ENCODE results near the gene KRTAP5-11.

Gene KRTAP5-11

DNA sequence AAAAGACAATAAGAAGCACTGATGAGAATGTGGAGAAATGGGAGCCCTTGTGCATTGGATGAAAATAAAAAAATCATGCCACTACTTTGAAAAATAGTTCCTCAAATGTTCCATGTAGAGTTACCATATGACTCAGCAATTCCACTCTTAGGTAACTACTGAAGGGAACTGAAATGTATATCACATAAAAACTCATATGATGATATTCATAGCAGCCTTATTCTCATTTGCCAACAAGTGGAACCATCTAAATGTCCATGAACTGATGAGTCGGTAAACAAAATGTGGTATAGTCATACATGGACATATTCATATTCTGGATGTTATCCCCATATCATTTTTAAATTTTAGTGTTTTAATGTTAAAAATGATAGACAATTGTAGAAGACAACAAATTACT, 31.0 kb downstream of the KRTAP5-11 start:
- H3K23ac ChIP-seq (ENCODE audit: low read length): no peak overlapping the region
- no peak overlapping the region for H4K8ac ChIP-seq (ENCODE audit: low read depth, low read length)
- no peaks in the 10 kb centered on the region for H3K36me3 ChIP-seq (ENCODE audit: control insufficient read depth, insufficient read depth, low read length)
- no peak overlapping the region for H4K5ac ChIP-seq (ENCODE audit: low read length)
- H3K18ac ChIP-seq (ENCODE audit: low read length): no peak overlapping the region
- no peak overlapping the region for H3K27ac ChIP-seq (ENCODE audit: low read depth, low read length)
- WGBS (ENCODE audit: extremely low coverage, insufficient coverage, low lambda C conversion rate): no CpG with 5 or more reads among the region's 1 CpG
- no peaks in the 10 kb centered on the region for H3K79me2 ChIP-seq (ENCODE audit: control insufficient read depth, insufficient read depth, low read length)
- H3K4me1 ChIP-seq (ENCODE audit: control insufficient read depth, low read depth, low read length): no peaks in the 10 kb centered on the region
- no peak overlapping the region for H3K4me2 ChIP-seq (ENCODE audit: low read length)
- H3K9ac ChIP-seq (ENCODE audit: low read length): no peak overlapping the region
- no peaks in the 10 kb centered on the region for H3K79me1 ChIP-seq (ENCODE audit: low read length)
- H3K27me3 ChIP-seq (ENCODE audit: insufficient read depth, low read length, poor library complexity): no peaks in the 10 kb centered on the region
- H3K56ac ChIP-seq (ENCODE audit: low read length): no peak overlapping the region
- H2BK15ac ChIP-seq (replicated peaks; ENCODE audit: low read depth): no peak overlapping the region
- no peak overlapping the region for H3K4me3 ChIP-seq (ENCODE audit: low read length)
- DNase-seq: no peak
- H2BK120ac ChIP-seq (ENCODE audit: low read depth, low read length): no peak overlapping the region
- no peak overlapping the region for H2BK5ac ChIP-seq (ENCODE audit: low read length)
- no peak overlapping the region for H2AK5ac ChIP-seq (ENCODE audit: low read length)
- H3K4ac ChIP-seq (ENCODE audit: low read depth, low read length): no peak overlapping the region

DNA sequence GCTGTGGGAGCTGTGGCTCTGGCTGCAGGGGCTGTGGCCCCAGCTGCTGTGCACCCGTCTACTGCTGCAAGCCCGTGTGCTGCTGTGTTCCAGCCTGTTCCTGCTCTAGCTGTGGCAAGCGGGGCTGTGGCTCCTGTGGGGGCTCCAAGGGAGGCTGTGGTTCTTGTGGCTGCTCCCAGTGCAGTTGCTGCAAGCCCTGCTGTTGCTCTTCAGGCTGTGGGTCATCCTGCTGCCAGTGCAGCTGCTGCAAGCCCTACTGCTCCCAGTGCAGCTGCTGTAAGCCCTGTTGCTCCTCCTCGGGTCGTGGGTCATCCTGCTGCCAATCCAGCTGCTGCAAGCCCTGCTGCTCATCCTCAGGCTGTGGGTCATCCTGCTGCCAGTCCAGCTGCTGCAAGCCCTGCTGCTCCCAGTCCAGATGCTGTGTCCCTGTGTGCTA, 33.9 kb downstream of the KRTAP5-11 start:
- no peak overlapping the region for H2AK5ac ChIP-seq (ENCODE audit: low read length)
- H3K9ac ChIP-seq (ENCODE audit: low read length): no peak overlapping the region
- no peak overlapping the region for H3K4me3 ChIP-seq (ENCODE audit: low read length)
- H4K5ac ChIP-seq (ENCODE audit: low read length): no peak overlapping the region
- H4K8ac ChIP-seq (ENCODE audit: low read depth, low read length): no peak overlapping the region
- no peak overlapping the region for H3K23ac ChIP-seq (ENCODE audit: low read length)
- peaks cover 1% of the 10 kb centered on the region for H3K4me1 ChIP-seq (ENCODE audit: control insufficient read depth, low read depth, low read length)
- no CpG with 5 or more reads among the region's 5 CpGs for WGBS (ENCODE audit: extremely low coverage, insufficient coverage, low lambda C conversion rate)
- no peak overlapping the region for H2BK15ac ChIP-seq (replicated peaks; ENCODE audit: low read depth)
- H3K4me2 ChIP-seq (ENCODE audit: low read length): no peak overlapping the region
- no peak overlapping the region for H2BK120ac ChIP-seq (ENCODE audit: low read depth, low read length)
- H3K4ac ChIP-seq (ENCODE audit: low read depth, low read length): no peak overlapping the region
- no peak overlapping the region for H2BK5ac ChIP-seq (ENCODE audit: low read length)
- no peak for DNase-seq
- H3K18ac ChIP-seq (ENCODE audit: low read length): no peak overlapping the region
- no peaks in the 10 kb centered on the region for H3K36me3 ChIP-seq (ENCODE audit: control insufficient read depth, insufficient read depth, low read length)
- H3K79me1 ChIP-seq (ENCODE audit: low read length): no peaks in the 10 kb centered on the region
- no peaks in the 10 kb centered on the region for H3K79me2 ChIP-seq (ENCODE audit: control insufficient read depth, insufficient read depth, low read length)
- no peak overlapping the region for H3K56ac ChIP-seq (ENCODE audit: low read length)
- no peak overlapping the region for H3K27ac ChIP-seq (ENCODE audit: low read depth, low read length)
- no peaks in the 10 kb centered on the region for H3K27me3 ChIP-seq (ENCODE audit: insufficient read depth, low read length, poor library complexity)

GRCh38 chr11:71548120-71548519, 34.6 kb downstream of the KRTAP5-11 start, which contains the start of gene KRTAP5-9:
Gene KRTAP5-9 (plus strand): TSS chr11:71548420. CDS start chr11:71548658, 238 bp downstream.
- H2BK15ac ChIP-seq (replicated peaks; ENCODE audit: low read depth): no peak within 1 kb of the TSS
- no peak within 1 kb of the TSS for H2BK5ac ChIP-seq (ENCODE audit: low read length)
- H3K36me3 ChIP-seq (ENCODE audit: control insufficient read depth, insufficient read depth, low read length): no peaks in the 10 kb centered on the region
- H4K8ac ChIP-seq (ENCODE audit: low read depth, low read length): no peak within 1 kb of the TSS
- no peaks in the 10 kb centered on the region for H3K79me2 ChIP-seq (ENCODE audit: control insufficient read depth, insufficient read depth, low read length)
- no peak within 1 kb of the TSS for H2BK120ac ChIP-seq (ENCODE audit: low read depth, low read length)
- H3K4me1 ChIP-seq (ENCODE audit: control insufficient read depth, low read depth, low read length): peaks cover 1% of the 10 kb centered on the region
- no peak within 1 kb of the TSS for H3K4ac ChIP-seq (ENCODE audit: low read depth, low read length)
- H3K9ac ChIP-seq (ENCODE audit: low read length): no peak within 1 kb of the TSS
- H3K56ac ChIP-seq (ENCODE audit: low read length): no peak within 1 kb of the TSS
- no peak within 1 kb of the TSS for H4K5ac ChIP-seq (ENCODE audit: low read length)
- H3K27ac ChIP-seq (ENCODE audit: low read depth, low read length): no peak within 1 kb of the TSS
- no peak within 1 kb of the TSS for H2AK5ac ChIP-seq (ENCODE audit: low read length)
- no peaks in the 10 kb centered on the region for H3K27me3 ChIP-seq (ENCODE audit: insufficient read depth, low read length, poor library complexity)
- no peak within 1 kb of the TSS for H3K18ac ChIP-seq (ENCODE audit: low read length)
- H3K4me3 ChIP-seq (ENCODE audit: low read length): no peak within 1 kb of the TSS
- no peak within 1 kb of the TSS for H3K4me2 ChIP-seq (ENCODE audit: low read length)
- H3K79me1 ChIP-seq (ENCODE audit: low read length): no peaks in the 10 kb centered on the region
- WGBS (ENCODE audit: extremely low coverage, insufficient coverage, low lambda C conversion rate): no CpG with 5 or more reads among the region's 5 CpGs
- H3K23ac ChIP-seq (ENCODE audit: low read length): no peak within 1 kb of the TSS
- no peak for DNase-seq

GRCh38 chr11:71545405-71545966, 37.2 kb downstream of the KRTAP5-11 start:
- no CpG with 5 or more reads among the region's 12 CpGs for WGBS (ENCODE audit: extremely low coverage, insufficient coverage, low lambda C conversion rate)
- H2BK120ac ChIP-seq (ENCODE audit: low read depth, low read length): no peak overlapping the region
- no peak overlapping the region for H2BK5ac ChIP-seq (ENCODE audit: low read length)
- H2AK5ac ChIP-seq (ENCODE audit: low read length): no peak overlapping the region
- no peak overlapping the region for H3K56ac ChIP-seq (ENCODE audit: low read length)
- H3K9ac ChIP-seq (ENCODE audit: low read length): no peak overlapping the region
- no peak for DNase-seq
- H3K18ac ChIP-seq (ENCODE audit: low read length): no peak overlapping the region
- no peaks in the 10 kb centered on the region for H3K27me3 ChIP-seq (ENCODE audit: insufficient read depth, low read length, poor library complexity)
- H4K5ac ChIP-seq (ENCODE audit: low read length): no peak overlapping the region
- H3K79me2 ChIP-seq (ENCODE audit: control insufficient read depth, insufficient read depth, low read length): no peaks in the 10 kb centered on the region
- no peak overlapping the region for H3K23ac ChIP-seq (ENCODE audit: low read length)
- peaks cover 1% of the 10 kb centered on the region for H3K4me1 ChIP-seq (ENCODE audit: control insufficient read depth, low read depth, low read length)
- H3K4me3 ChIP-seq (ENCODE audit: low read length): no peak overlapping the region
- H3K36me3 ChIP-seq (ENCODE audit: control insufficient read depth, insufficient read depth, low read length): no peaks in the 10 kb centered on the region
- no peak overlapping the region for H4K8ac ChIP-seq (ENCODE audit: low read depth, low read length)
- no peak overlapping the region for H3K27ac ChIP-seq (ENCODE audit: low read depth, low read length)
- H2BK15ac ChIP-seq (replicated peaks; ENCODE audit: low read depth): no peak overlapping the region
- no peaks in the 10 kb centered on the region for H3K79me1 ChIP-seq (ENCODE audit: low read length)
- H3K4me2 ChIP-seq (ENCODE audit: low read length): no peak overlapping the region
- no peak overlapping the region for H3K4ac ChIP-seq (ENCODE audit: low read depth, low read length)

DNA sequence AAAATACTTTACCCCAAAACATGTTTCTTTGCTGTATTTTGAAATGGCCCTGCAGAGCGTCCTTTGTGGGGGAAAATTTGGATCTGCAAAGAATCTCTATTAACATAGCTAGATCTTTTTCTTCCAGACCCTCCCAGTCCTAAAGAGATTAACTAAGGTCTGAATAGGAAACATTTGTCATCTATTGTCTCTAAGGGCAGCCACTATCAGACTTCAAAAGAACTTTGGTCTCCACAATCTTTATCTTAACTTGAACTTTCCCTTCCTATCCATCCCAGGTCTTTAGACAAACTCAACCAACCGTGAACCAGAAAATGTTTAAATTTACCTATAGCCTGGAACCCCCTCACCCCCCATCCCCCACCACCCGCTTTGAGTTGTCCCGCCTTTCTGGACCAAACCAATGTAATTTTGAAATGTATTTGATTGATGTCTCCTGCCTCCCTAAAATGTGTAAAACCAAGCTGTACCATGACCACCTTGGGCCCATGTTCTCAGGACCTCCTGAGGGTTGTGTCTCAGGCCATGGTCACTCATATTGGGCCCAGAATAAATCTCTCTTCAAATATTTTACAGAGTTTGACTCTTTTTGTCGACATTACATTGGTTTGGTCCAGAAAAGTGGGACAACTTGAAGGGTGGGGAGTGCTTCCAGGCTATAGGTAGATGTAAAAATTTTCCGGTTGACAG, 38.0 kb downstream of the KRTAP5-11 start:
- Histone ChIP-seq H3K79me2 (ENCODE audit: control insufficient read depth, insufficient read depth, low read length) (no peaks in the 10 kb centered on the region), H3K9ac (ENCODE audit: low read length) (no peak overlapping the region), H3K4me3 (ENCODE audit: low read length) (no peak overlapping the region), H4K8ac (ENCODE audit: low read depth, low read length) (no peak overlapping the region), H3K4me1 (ENCODE audit: control insufficient read depth, low read depth, low read length) (peaks cover 1% of the 10 kb centered on the region), H3K27me3 (ENCODE audit: insufficient read depth, low read length, poor library complexity) (no peaks in the 10 kb centered on the region), H3K4ac (ENCODE audit: low read depth, low read length) (no peak overlapping the region), H2BK15ac (replicated peaks; ENCODE audit: low read depth) (no peak overlapping the region), H3K27ac (ENCODE audit: low read depth, low read length) (no peak overlapping the region), H2BK5ac (ENCODE audit: low read length) (no peak overlapping the region), H2BK120ac (ENCODE audit: low read depth, low read length) (no peak overlapping the region), H3K56ac (ENCODE audit: low read length) (no peak overlapping the region), H4K5ac (ENCODE audit: low read length) (no peak overlapping the region), H3K79me1 (ENCODE audit: low read length) (no peaks in the 10 kb centered on the region), H3K23ac (ENCODE audit: low read length) (no peak overlapping the region), H2AK5ac (ENCODE audit: low read length) (no peak overlapping the region), H3K36me3 (ENCODE audit: control insufficient read depth, insufficient read depth, low read length) (no peaks in the 10 kb centered on the region), H3K4me2 (ENCODE audit: low read length) (no peak overlapping the region), H3K18ac (ENCODE audit: low read length) (no peak overlapping the region)
- DNase-seq: peak; percentile 36
- WGBS (ENCODE audit: extremely low coverage, insufficient coverage, low lambda C conversion rate): no CpG with 5 or more reads among the region's 6 CpGs
